Erythroblast (primary cell): ENCODE results near the gene B4GALT7.

ENCODE experiments used
- DNase-seq, 2 experiments: peaks; one replicate each; lab custom pipeline; 2025; lab: John Stamatoyannopoulos, UW
- GATA1 ChIP-seq: IDR thresholded peaks from 2 replicates; pipeline ENCODE4 v1.6.1; 2011; ENCODE audit warnings: low read depth, mild to moderate bottlenecking, control low read depth, low read length, moderate library complexity
- POLR2A ChIP-seq: IDR thresholded peaks from 2 replicates; pipeline ENCODE4 v1.6.1; 2011; ENCODE audit warnings: mild to moderate bottlenecking, low read length

Gene B4GALT7

GRCh38 chr5:177576169-177576568 is 23.8 kb upstream of the B4GALT7 start:
- no peak for DNase-seq
- TF ChIP-seq POLR2A = no peak
- TF ChIP-seq GATA1 = no peak

- no peak for DNase-seq
- no peak for TF ChIP-seq GATA1
- TF ChIP-seq POLR2A = no peak
Observed at GRCh38 chr5:177578316-177578715, 21.6 kb upstream of the B4GALT7 start.

GRCh38 chr5:177588413-177588909 is 11.5 kb upstream of the B4GALT7 start:
- no peak for TF ChIP-seq POLR2A
- no peak for TF ChIP-seq GATA1
- DNase-seq = no peak

- TF ChIP-seq POLR2A = no peak
- TF ChIP-seq GATA1 = no peak
- no peak for DNase-seq
Observed at GRCh38 chr5:177590406-177590805, 9.5 kb upstream of the B4GALT7 start.

GRCh38 chr5:177591690-177592009 is 8.3 kb upstream of the B4GALT7 start:
- DNase-seq = no peak
- TF ChIP-seq GATA1 = no peak
- TF ChIP-seq POLR2A = no peak

GRCh38 chr5:177592010-177592834 is 7.7 kb upstream of the B4GALT7 start, which contains the start of gene TMED9:
TMED9 (plus strand) TSS chr5:177592203; CDS start chr5:177592215, 12 bp downstream.
- DNase-seq = peak; percentile 86 to 91
- peak; percentile 89 for TF ChIP-seq POLR2A
- TF ChIP-seq GATA1 = no peak

GRCh38 chr5:177592905-177593304 is 7.0 kb upstream of the B4GALT7 start:
- no peak for DNase-seq
- TF ChIP-seq GATA1 (no peak), POLR2A (no peak)

- no peak for TF ChIP-seq GATA1
- TF ChIP-seq POLR2A = no peak
- no peak for DNase-seq
Observed at GRCh38 chr5:177593511-177593910, 6.4 kb upstream of the B4GALT7 start.

GRCh38 chr5:177594071-177594470 is 5.9 kb upstream of the B4GALT7 start:
- TF ChIP-seq POLR2A = no peak
- no peak for TF ChIP-seq GATA1
- DNase-seq = no peak

GRCh38 chr5:177595026-177595585 is 4.8 kb upstream of the B4GALT7 start:
- TF ChIP-seq GATA1 (no peak), POLR2A (no peak)

GRCh38 chr5:177595991-177596774 is 3.7 kb upstream of the B4GALT7 start:
- DNase-seq = no peak
- no peak for TF ChIP-seq POLR2A
- TF ChIP-seq GATA1 = no peak

More at GRCh38 chr5:177595026-177595585, 4.8 kb upstream of the B4GALT7 start:
- no peak for DNase-seq

- TF ChIP-seq GATA1 = no peak
- no peak for TF ChIP-seq POLR2A
- DNase-seq = no peak
Observed at GRCh38 chr5:177596775-177597238, 3.1 kb upstream of the B4GALT7 start.

GRCh38 chr5:177598477-177598876 is 1.5 kb upstream of the B4GALT7 start:
- no peak for DNase-seq
- TF ChIP-seq GATA1 (no peak), POLR2A (no peak)
